A549 (cell line): Measurements from ENCODE around the gene SUPV3L1. TPM values are rescaled to one million over a fixed set of nuclear protein-coding genes. Genes with fewer than 3 reads are reported as not detected.

Experiments
- ATAC-seq, 2 experiments: fragments of 200-7000 bp in 1 of 2; fragments of >200 bp in 1 of 2; cut with Nextera tagmentation in 1 of 2; cut with Tn5 transposase in 1 of 2; 3 replicates each; pipeline versions ENCODE4 v1.8.0 to v1.9.1; 2018 to 2020; ENCODE audit warnings: mild to moderate bottlenecking in 1 of 2, moderate library complexity in 1 of 2
- CTCF ChIA-PET: fragments of 300-600 bp; sonication (Branson Sonifier 250); formaldehyde crosslinking; extraction: SDS; loops from one replicate; lab custom pipeline; 2021; ENCODE audit warnings: antibody characterized with exemption, inconsistent platforms; lab: Yijun Ruan, JAX
- POLR2A ChIA-PET: fragments of 350-600 bp; formaldehyde crosslinking; extraction: SDS; loops from one replicate; lab custom pipeline; 2021; ENCODE audit warnings: antibody characterized with exemption, inconsistent platforms; lab: Yijun Ruan, JAX
- DNase-seq, 2 experiments: peaks; one replicate each; pipeline versions ENCODE4 v3.0.0 to v3.0.0-alpha.2; 2011 to 2016; ENCODE audit warnings: low read depth in 1 of 2, low spot score in 1 of 2
- FAIRE-seq: peaks from 2 replicates; lab custom pipeline; 2011; peaks lifted over from hg19 to GRCh38; lab: Jason Lieb, UNC
- H3K27ac ChIP-seq, 2 experiments: fragments of >200 bp; sonication (Bioruptor Twin); formaldehyde crosslinking; 3 replicates each; pipeline ENCODE4 v1.5.1; 2016 to 2017
- H3K4me1 ChIP-seq: fragments of >200 bp; sonication (Bioruptor Twin); formaldehyde crosslinking; 3 replicates; pipeline ENCODE4 v1.6.1; 2016
- H3K4me2 ChIP-seq: fragments of >200 bp; sonication (Bioruptor Twin); formaldehyde crosslinking; 3 replicates; pipeline ENCODE4 v1.6.1; 2016
- H3K4me3 ChIP-seq: fragments of >200 bp; sonication (Bioruptor Twin); formaldehyde crosslinking; 3 replicates; pipeline ENCODE4 v1.5.1; 2016
- H3K9me3 ChIP-seq: fragments of >200 bp; sonication (Bioruptor Twin); formaldehyde crosslinking; 3 replicates; pipeline ENCODE4 v1.6.1; 2016
- CEBPB ChIP-seq, 2 experiments: fragments of >200 bp in 1 of 2; sonication (Bioruptor Twin) in 1 of 2; formaldehyde crosslinking in 1 of 2; IDR thresholded peaks; 2 replicates each; pipeline ENCODE4 v1.6.1; 2012 to 2016
- CHD2 ChIP-seq: fragments of 150-350 bp; IDR thresholded peaks from 2 replicates; pipeline ENCODE4 v1.6.1; 2014; ENCODE audit warnings: low read length; ENCODE audit not compliant: partially characterized antibody
- EHF ChIP-seq: fragments of 250-450 bp; sonication (Bioruptor Pico); IDR thresholded peaks from 2 replicates; pipeline ENCODE4 v1.5.0; 2020; ENCODE audit warnings: mild to moderate bottlenecking
- EP300 ChIP-seq, 2 experiments: fragments of >200 bp; sonication (Bioruptor Twin); formaldehyde crosslinking; IDR thresholded peaks; 2 replicates in 1 of 2; 3 replicates in 1 of 2; pipeline ENCODE4 v1.6.1; 2016 to 2017
- FOSL2 ChIP-seq, 2 experiments: fragments of 450-650 bp in 1 of 2; fragments of >200 bp in 1 of 2; sonication (Bioruptor Twin) in 1 of 2; formaldehyde crosslinking; IDR thresholded peaks; 2 replicates each; pipeline versions ENCODE4 v1.5.0 to v1.6.1; 2016 to 2020; ENCODE audit warnings: mild to moderate bottlenecking in 1 of 2, moderate library complexity in 1 of 2
- FOXS1 ChIP-seq: fragments of 250-450 bp; sonication (Bioruptor Pico); IDR thresholded peaks from 2 replicates; pipeline ENCODE4 v1.5.0; 2020; ENCODE audit warnings: mild to moderate bottlenecking, moderate library complexity
- HOXA7 ChIP-seq: fragments of 250-450 bp; sonication (Bioruptor Pico); IDR thresholded peaks from 2 replicates; pipeline ENCODE4 v1.5.0; 2020; ENCODE audit warnings: mild to moderate bottlenecking, moderate library complexity
- HOXB13 ChIP-seq: fragments of 250-450 bp; sonication (Bioruptor Pico); IDR thresholded peaks from 2 replicates; pipeline ENCODE4 v1.5.0; 2020; ENCODE audit warnings: low read depth, mild to moderate bottlenecking, moderate library complexity
- HOXB5 ChIP-seq: fragments of 250-450 bp; sonication (Bioruptor Pico); IDR thresholded peaks from 2 replicates; pipeline ENCODE4 v1.5.0; 2020; ENCODE audit warnings: mild to moderate bottlenecking, moderate library complexity
- JUN ChIP-seq, 2 experiments: fragments of >200 bp; sonication (Bioruptor Twin); formaldehyde crosslinking; IDR thresholded peaks; 2 replicates in 1 of 2; 3 replicates in 1 of 2; pipeline ENCODE4 v1.6.1; 2016 to 2017
- KDM1A ChIP-seq: fragments of 200-600 bp; sonication (generic); IDR thresholded peaks from 2 replicates; pipeline ENCODE4 v1.6.1; 2016; ENCODE audit warnings: low read depth, mild to moderate bottlenecking
- MAFK ChIP-seq: fragments of 450-650 bp; IDR thresholded peaks from 2 replicates; pipeline ENCODE4 v1.6.1; 2014; ENCODE audit not compliant: partially characterized antibody
- MAZ ChIP-seq: fragments of 150-350 bp; IDR thresholded peaks from 2 replicates; pipeline ENCODE4 v1.6.1; 2014; ENCODE audit warnings: antibody characterized with exemption, low read depth, low read length, borderline replicate concordance
- NR3C1 ChIP-seq: fragments of >200 bp; sonication (Bioruptor Twin); formaldehyde crosslinking; IDR thresholded peaks from 3 replicates; pipeline ENCODE4 v1.6.1; 2017
- PHF8 ChIP-seq: fragments of 200-600 bp; sonication (generic); IDR thresholded peaks from 2 replicates; pipeline ENCODE4 v1.6.1; 2016; ENCODE audit warnings: low read depth, mild to moderate bottlenecking, antibody characterized with exemption, moderate library complexity, borderline replicate concordance
- POLR2A ChIP-seq: IDR thresholded peaks from 2 replicates; pipeline ENCODE4 v1.6.1; 2012; ENCODE audit warnings: mild to moderate bottlenecking, low read length
- RCOR1 ChIP-seq: fragments of 150-350 bp; IDR thresholded peaks from 2 replicates; pipeline ENCODE4 v1.6.1; 2014; ENCODE audit warnings: antibody characterized with exemption, low read length, low read depth
- RNF2 ChIP-seq: fragments of 200-600 bp; sonication (generic); IDR thresholded peaks from 2 replicates; pipeline ENCODE4 v1.6.1; 2016; ENCODE audit warnings: low read depth, mild to moderate bottlenecking, antibody characterized with exemption, moderate library complexity, borderline replicate concordance
- SMC3 ChIP-seq: fragments of >200 bp; sonication (Bioruptor Twin); formaldehyde crosslinking; IDR thresholded peaks from 3 replicates; pipeline ENCODE4 v1.6.1; 2018; ENCODE audit warnings: inconsistent platforms
- TFCP2L1 ChIP-seq: fragments of 250-450 bp; sonication (Bioruptor Pico); IDR thresholded peaks from 2 replicates; pipeline ENCODE4 v1.5.0; 2021; ENCODE audit warnings: mild to moderate bottlenecking
- WGBS: methylation state at CpG from one replicate; pipeline ENCODE4 v1.1.6; 2017; ENCODE audit errors: missing lambda C conversion rate; 5-methylcytosine and 5-hydroxymethylcytosine counted together
- polyA plus RNA-seq, 4 experiments: library from polyadenylated mRNA; depleted of rRNA in 3 of 4; stranded (reverse); fragments of >200 nt; fragmentation: RNase III in 1 of 4; extraction: RNeasy Plus Mini Kit Qiagen cat#74134 plus additional on column Dnase treatment in 1 of 4; gene quantifications; 2 replicates in 3 of 4; 3 replicates in 1 of 4; pipeline ENCODE4 v1.2.3, GENCODE V29; 2011 to 2017
- TF ChIP-seq, protein P1 (sequence below): IDR thresholded peaks from 2 replicates; pipeline ENCODE4 v1.6.1; 2012; ENCODE audit warnings: low read depth, borderline replicate concordance
- TF ChIP-seq, protein P2 (sequence below): IDR thresholded peaks from 2 replicates; pipeline ENCODE4 v1.6.1; 2012
- TF ChIP-seq, protein P3 (sequence below): fragments of >200 bp; sonication (Bioruptor Twin); formaldehyde crosslinking; IDR thresholded peaks from 2 replicates; pipeline ENCODE4 v1.6.1; 2016
- TF ChIP-seq, protein P4 (sequence below): fragments of 250-450 bp; sonication (Bioruptor Pico); IDR thresholded peaks from 2 replicates; pipeline ENCODE4 v1.5.0; 2020; ENCODE audit warnings: low read depth, mild to moderate bottlenecking, moderate library complexity

Gene SUPV3L1
- polyA plus RNA-seq, 2 of the 4 experiments (the other 2 are of a cell fraction), result 31.9 to 57.4 TPM

- Histone ChIP-seq H3K4me2 (no peak overlapping the region), H3K27ac (no peak overlapping the region), H3K9me3 (no peaks in the 10 kb centered on the region)
- POLR2A ChIA-PET, result no interaction called here
- TF ChIP-seq NR3C1 (no peak), HOXB5 (CRISPR knock-in tag) (no peak), RCOR1 (no peak), SMC3 (no peak), JUN (IDR thresholded peaks at IDR 0.05) (no peak), CHD2 (no peak), HOXA7 (CRISPR knock-in tag) (no peak), MAZ (no peak), FOXS1 (CRISPR knock-in tag) (no peak)
- TF ChIP-seq, protein P1, sequence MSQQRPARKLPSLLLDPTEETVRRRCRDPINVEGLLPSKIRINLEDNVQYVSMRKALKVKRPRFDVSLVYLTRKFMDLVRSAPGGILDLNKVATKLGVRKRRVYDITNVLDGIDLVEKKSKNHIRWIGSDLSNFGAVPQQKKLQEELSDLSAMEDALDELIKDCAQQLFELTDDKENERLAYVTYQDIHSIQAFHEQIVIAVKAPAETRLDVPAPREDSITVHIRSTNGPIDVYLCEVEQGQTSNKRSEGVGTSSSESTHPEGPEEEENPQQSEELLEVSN, result no peak
- TF ChIP-seq, protein P2, sequence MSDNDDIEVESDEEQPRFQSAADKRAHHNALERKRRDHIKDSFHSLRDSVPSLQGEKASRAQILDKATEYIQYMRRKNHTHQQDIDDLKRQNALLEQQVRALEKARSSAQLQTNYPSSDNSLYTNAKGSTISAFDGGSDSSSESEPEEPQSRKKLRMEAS, result no peak
- TF ChIP-seq, protein P3, sequence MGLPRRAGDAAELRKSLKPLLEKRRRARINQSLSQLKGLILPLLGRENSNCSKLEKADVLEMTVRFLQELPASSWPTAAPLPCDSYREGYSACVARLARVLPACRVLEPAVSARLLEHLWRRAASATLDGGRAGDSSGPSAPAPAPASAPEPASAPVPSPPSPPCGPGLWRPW, result no peak
- TF ChIP-seq, all 56 proteins: peak for 0
- CTCF ChIA-PET, result interaction anchor here (1.0 to 21.3 kb wide), 4 partner anchors 9 to 158 kb away, joined by 3 to 424 read pairs (median 4); no protein-coding TSS in a partner anchor
- ATAC-seq, result no peak
- no peak for DNase-seq
- WGBS, result 89% methylated on average over 11 of the region's 11 CpGs
- no peak for FAIRE-seq
- H3K4me1 ChIP-seq, result no peaks in the 10 kb centered on the region; the same call in 2 of the 3 replicates
- no peak overlapping the region for H3K4me3 ChIP-seq
Measured at GRCh38 chr10:69240455-69240854, 60.4 kb downstream of the SUPV3L1 start.

DNA sequence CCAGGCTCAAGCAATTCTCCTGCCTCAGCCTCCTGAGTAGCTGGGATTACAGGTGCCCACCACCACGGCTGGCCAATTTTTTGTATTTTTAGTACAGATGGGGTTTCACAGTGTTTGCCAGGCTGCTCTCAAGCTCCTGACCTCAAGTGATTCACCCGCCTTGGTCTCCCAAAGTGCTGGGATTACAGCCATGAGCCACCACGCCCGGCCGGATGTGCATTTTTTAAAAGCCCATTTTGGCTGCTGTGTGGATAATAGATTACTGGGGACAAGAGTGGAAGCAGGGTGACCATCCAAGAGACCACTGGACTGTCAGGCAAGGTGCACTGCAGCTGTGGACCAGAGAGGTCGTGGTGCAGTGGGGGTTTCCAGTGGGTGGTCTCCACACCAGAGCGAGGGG is 61.5 kb downstream of the SUPV3L1 start:
- no peak overlapping the region for H3K27ac ChIP-seq
- DNase-seq, result no peak
- TF ChIP-seq PHF8 (no peak), NR3C1 (no peak), POLR2A (no peak), TFCP2L1 (CRISPR knock-in tag) (no peak), RNF2 (no peak), KDM1A (no peak), FOSL2 (IDR thresholded peaks at IDR 0.05) (no peak), FOSL2 (CRISPR knock-in tag; IDR thresholded peaks at IDR 0.05) (no peak), HOXA7 (CRISPR knock-in tag) (no peak), EHF (CRISPR knock-in tag) (no peak), MAFK (no peak), EP300 (IDR thresholded peaks at IDR 0.05) (no peak), CHD2 (no peak), HOXB13 (CRISPR knock-in tag) (no peak), CEBPB (IDR thresholded peaks at IDR 0.05) (no peak)
- TF ChIP-seq, protein P4, sequence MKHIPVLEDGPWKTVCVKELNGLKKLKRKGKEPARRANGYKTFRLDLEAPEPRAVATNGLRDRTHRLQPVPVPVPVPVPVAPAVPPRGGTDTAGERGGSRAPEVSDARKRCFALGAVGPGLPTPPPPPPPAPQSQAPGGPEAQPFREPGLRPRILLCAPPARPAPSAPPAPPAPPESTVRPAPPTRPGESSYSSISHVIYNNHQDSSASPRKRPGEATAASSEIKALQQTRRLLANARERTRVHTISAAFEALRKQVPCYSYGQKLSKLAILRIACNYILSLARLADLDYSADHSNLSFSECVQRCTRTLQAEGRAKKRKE, result no peak
- TF ChIP-seq, protein P1, result no peak
- ChIA-PET POLR2A (no interaction called here), CTCF (interaction anchor here (0.6 to 21.3 kb wide), 4 partner anchors 110 to 267 kb away, joined by 3 to 424 read pairs (median 4); no protein-coding TSS in a partner anchor)
- no peak overlapping the region for H3K4me3 ChIP-seq
- 78% methylated on average over 7 of the region's 7 CpGs for WGBS
- H3K9me3 ChIP-seq, result no peaks in the 10 kb centered on the region
- no peaks in the 10 kb centered on the region; the same call in 2 of the 3 replicates for H3K4me1 ChIP-seq
- no peak for FAIRE-seq
- no peak overlapping the region for H3K4me2 ChIP-seq
- no peak for ATAC-seq
